Adipocyte (in vitro differentiated cells): Measurements from ENCODE around the gene PEX14.
A peak's percentile ranks its signal among the peaks of the same experiment; 100 is the strongest.
"Not testable (repeated sequence)": the region's sequence is repeated elsewhere in the genome, so short reads cannot be mapped to it uniquely, and the experiment has no call there.

Experiments used
- DNase-seq: peaks from one replicate; pipeline ENCODE4 v3.0.0-alpha.2; 2015; ENCODE audit warnings: low read depth
- H3K27me3 ChIP-seq: replicated peaks from 2 replicates; pipeline ENCODE4 v1.7.0; 2013; ENCODE audit warnings: mild to moderate bottlenecking, low read length, moderate library complexity; ENCODE audit not compliant: control insufficient read depth, insufficient read depth
- H3K36me3 ChIP-seq: 2 replicates; pipeline ENCODE4 v1.7.0; 2013; ENCODE audit warnings: low read length, mild to moderate bottlenecking, moderate library complexity; ENCODE audit not compliant: control insufficient read depth, insufficient read depth, severe bottlenecking
- H3K4me1 ChIP-seq: 2 replicates; pipeline ENCODE4 v1.7.0; 2013; ENCODE audit warnings: mild to moderate bottlenecking, low read length, moderate library complexity; ENCODE audit not compliant: control insufficient read depth, insufficient read depth
- H3K4me3 ChIP-seq: 2 replicates; pipeline ENCODE4 v1.7.0; 2013; ENCODE audit warnings: mild to moderate bottlenecking, low read length, moderate library complexity
- H3K9ac ChIP-seq: 2 replicates; pipeline ENCODE4 v1.7.0; 2013; ENCODE audit warnings: mild to moderate bottlenecking, low read length, moderate library complexity
- H3K9me3 ChIP-seq: 2 replicates; pipeline ENCODE4 v1.7.0; 2013; ENCODE audit warnings: mild to moderate bottlenecking, low read length, moderate library complexity; ENCODE audit not compliant: control insufficient read depth

The PEX14 gene

GRCh38 chr1:10498231-10498630 lies 23.5 kb downstream of the PEX14 start:
- peaks cover 15% of the 10 kb centered on the region for H3K4me1 ChIP-seq
- H3K9ac ChIP-seq, result no peak overlapping the region
- DNase-seq, result no peak
- H3K4me3 ChIP-seq, result no peak overlapping the region
- no peaks in the 10 kb centered on the region for H3K27me3 ChIP-seq
- H3K36me3 ChIP-seq, result peaks cover 17% of the 10 kb centered on the region
- no peaks in the 10 kb centered on the region for H3K9me3 ChIP-seq

DNA sequence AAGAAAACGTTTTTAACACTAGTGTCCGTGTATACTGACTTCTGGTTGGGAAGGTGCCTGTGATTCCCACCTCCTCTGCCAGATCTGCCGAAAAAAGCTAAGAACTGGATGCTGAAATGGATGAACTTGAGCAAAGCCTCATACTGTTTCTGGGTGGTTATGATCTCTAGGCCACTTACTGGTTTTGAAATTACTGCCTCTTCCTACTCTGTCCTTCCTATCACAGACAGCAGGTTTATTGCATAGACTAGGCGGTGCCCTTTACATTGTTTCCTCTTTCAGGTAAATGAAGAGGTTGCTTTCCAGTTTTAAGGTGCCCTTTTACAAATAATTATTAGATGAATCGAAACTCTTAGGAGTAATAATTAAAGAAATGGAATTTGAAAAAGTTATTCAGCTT lies 27.5 kb downstream of the PEX14 start:
- Histone ChIP-seq H3K36me3 (peaks cover 4% of the 10 kb centered on the region), H3K4me3 (no peak overlapping the region), H3K4me1 (no peaks in the 10 kb centered on the region), H3K27me3 (no peaks in the 10 kb centered on the region), H3K9me3 (no peaks in the 10 kb centered on the region), H3K9ac (no peak overlapping the region)
- DNase-seq, result no peak

- Histone ChIP-seq H3K4me3 (no peak overlapping the region), H3K27me3 (no peaks in the 10 kb centered on the region), H3K36me3 (no peaks in the 10 kb centered on the region), H3K4me1 (peaks cover 4% of the 10 kb centered on the region), H3K9ac (no peak overlapping the region), H3K9me3 (no peaks in the 10 kb centered on the region)
- no peak for DNase-seq
Observed at GRCh38 chr1:10504249-10504648, 29.5 kb downstream of the PEX14 start.

DNA sequence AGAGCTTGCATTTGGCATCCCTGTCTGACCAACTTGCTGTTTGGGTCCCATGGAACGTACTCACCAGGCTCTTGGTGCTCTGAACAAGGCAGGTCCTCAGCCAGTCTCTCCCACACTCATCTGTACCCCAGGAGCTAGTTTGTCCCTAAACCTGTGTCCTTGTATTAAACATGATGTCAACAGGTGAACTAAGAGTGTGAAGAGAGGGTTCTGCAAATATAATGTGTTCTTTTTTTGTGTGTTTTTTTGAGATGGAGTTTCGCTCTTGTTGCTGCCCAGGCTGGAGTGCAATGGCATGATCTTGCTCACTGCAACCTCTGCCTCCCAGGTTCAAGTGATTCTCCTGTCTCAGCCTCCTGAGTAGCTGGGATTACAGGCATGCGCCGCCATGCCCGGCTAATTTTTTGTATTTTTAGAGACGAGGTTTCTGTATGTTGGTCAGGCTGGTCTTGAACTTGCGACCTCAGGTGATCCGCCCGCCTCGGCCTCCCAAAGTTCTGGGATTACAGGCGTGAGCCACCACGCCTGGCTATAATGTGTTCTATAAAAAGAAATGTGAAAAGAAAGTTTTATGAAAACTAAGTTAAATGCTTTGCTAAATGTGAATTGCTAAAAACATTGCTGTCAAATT lies 31.4 kb downstream of the PEX14 start:
- not testable (repeated sequence) for H3K9ac ChIP-seq, DNase-seq, H3K4me3 ChIP-seq, H3K27me3 ChIP-seq, H3K9me3 ChIP-seq, H3K36me3 ChIP-seq
- H3K4me1 ChIP-seq, result peaks cover 18% of the 10 kb centered on the region

DNA sequence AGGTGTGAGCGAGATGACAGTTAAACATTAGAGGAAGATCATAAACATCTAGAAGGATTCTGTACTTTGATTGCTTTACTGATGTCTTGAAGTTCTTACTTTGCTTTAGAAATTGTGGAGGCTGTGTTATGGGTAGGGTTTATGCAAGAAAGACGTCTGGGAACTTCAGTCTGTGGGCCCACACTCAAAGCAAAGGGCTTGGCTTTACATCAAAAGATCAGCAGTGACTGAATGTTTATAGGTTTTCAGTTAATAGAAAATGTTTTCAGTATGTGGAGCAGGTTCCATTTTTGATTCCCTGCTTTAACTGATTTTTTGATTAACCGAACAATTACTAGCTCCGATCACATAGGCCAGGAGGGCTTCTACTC lies 31.9 kb downstream of the PEX14 start:
- Histone ChIP-seq H3K36me3 (no peaks in the 10 kb centered on the region), H3K9ac (no peak overlapping the region), H3K27me3 (no peaks in the 10 kb centered on the region), H3K4me1 (peaks cover 23% of the 10 kb centered on the region), H3K4me3 (no peak overlapping the region), H3K9me3 (no peaks in the 10 kb centered on the region)
- no peak for DNase-seq

DNA sequence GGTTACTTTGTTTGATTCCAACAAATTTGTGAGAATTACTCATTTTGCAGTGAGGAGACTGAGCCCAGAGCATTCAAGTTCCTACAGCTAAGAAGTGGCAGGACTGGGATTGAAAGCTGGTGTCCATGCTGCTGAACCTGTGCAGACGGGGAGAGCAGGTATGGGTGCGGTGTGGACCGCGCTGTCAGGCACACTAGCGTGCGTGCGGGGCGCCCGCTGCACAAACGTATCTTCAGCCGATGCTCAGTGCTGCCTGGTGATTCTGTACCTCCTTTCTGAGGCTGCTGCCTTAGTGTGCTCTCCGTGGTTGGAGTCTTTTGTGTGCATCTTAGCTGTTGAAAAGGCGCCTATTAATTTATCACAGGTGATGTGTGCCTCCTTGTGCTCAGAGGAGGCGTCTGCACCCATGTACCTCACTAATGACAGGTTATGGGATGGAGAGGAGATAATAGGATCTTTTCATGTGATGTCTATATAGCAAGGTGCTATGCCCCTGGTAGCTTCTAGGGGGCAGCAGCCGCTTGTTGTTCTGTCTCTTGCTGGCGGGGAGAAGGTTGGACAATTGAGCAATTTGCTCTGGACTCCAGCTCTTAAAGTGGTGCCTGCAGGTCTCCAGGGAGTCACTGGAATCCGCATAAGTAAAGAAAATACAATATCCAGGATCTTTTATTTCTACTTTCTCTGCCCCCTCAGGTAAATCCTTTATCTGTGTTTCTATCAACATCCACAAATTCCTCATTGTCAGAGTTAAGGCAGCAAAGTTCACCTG lies 32.5 kb downstream of the PEX14 start:
- Histone ChIP-seq H3K36me3 (no peaks in the 10 kb centered on the region), H3K4me1 (peaks cover 25% of the 10 kb centered on the region), H3K4me3 (no peak overlapping the region)

GRCh38 chr1:10508511-10508951 lies 33.8 kb downstream of the PEX14 start:
- H3K4me1 ChIP-seq, result peaks cover 25% of the 10 kb centered on the region
- no peak overlapping the region for H3K9ac ChIP-seq
- no peaks in the 10 kb centered on the region for H3K27me3 ChIP-seq
- H3K36me3 ChIP-seq, result no peaks in the 10 kb centered on the region
- no peaks in the 10 kb centered on the region for H3K9me3 ChIP-seq
- DNase-seq, result peak; percentile 92
- H3K4me3 ChIP-seq, result no peak overlapping the region

More for the DNA sequence above, 32.5 kb downstream of the PEX14 start:
- Histone ChIP-seq H3K9me3 (no peaks in the 10 kb centered on the region), H3K9ac (no peak overlapping the region), H3K27me3 (no peaks in the 10 kb centered on the region)
- DNase-seq, result peak; percentile 91

GRCh38 chr1:10509809-10510509 lies 35.2 kb downstream of the PEX14 start:
- DNase-seq, result no peak

GRCh38 chr1:10510520-10511493 lies 36.1 kb downstream of the PEX14 start:
- H3K4me3 ChIP-seq, result peak overlapping the region; percentile 62
- peak overlapping the region; percentile 25 for H3K9ac ChIP-seq
- peak; percentile 86 for DNase-seq
- H3K9me3 ChIP-seq, result no peaks in the 10 kb centered on the region
- H3K27me3 ChIP-seq, result no peaks in the 10 kb centered on the region
- H3K4me1 ChIP-seq, result peaks cover 30% of the 10 kb centered on the region
- H3K36me3 ChIP-seq, result no peaks in the 10 kb centered on the region

More at GRCh38 chr1:10509809-10510509, 35.2 kb downstream of the PEX14 start:
- Histone ChIP-seq H3K36me3 (no peaks in the 10 kb centered on the region), H3K9ac (no peak overlapping the region), H3K27me3 (no peaks in the 10 kb centered on the region), H3K4me3 (peak overlapping the region; percentile 62), H3K4me1 (peaks cover 25% of the 10 kb centered on the region), H3K9me3 (no peaks in the 10 kb centered on the region)

- peak overlapping the region; percentile 62 for H3K4me3 ChIP-seq
- H3K36me3 ChIP-seq, result no peaks in the 10 kb centered on the region
- no peaks in the 10 kb centered on the region for H3K27me3 ChIP-seq
- no peak overlapping the region for H3K9ac ChIP-seq
- H3K4me1 ChIP-seq, result peaks cover 36% of the 10 kb centered on the region
- H3K9me3 ChIP-seq, result no peaks in the 10 kb centered on the region
- no peak for DNase-seq
Observed at GRCh38 chr1:10511494-10511885, 36.7 kb downstream of the PEX14 start.
